Measurements from ENCODE around the gene SPAG5.

Gene SPAG5

DNA sequence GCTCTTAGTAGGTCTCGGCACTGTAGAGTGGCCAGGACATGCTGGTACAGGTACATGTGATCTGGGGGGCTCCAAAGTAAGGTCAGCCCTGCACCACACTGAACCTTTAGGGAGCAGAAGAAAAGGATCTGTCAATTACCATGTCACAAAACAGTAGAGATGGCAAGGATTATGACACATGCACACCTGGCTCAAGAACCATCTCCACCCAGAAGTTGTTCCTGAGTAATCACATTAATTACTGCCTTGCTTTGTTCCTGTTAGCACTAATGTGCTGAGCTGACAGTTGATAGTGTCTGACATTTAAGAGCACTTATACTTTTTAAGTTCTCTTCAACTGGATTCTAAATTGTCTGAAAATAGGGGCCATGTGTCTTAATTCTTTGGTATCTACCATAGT, 36.7 kb upstream of the SPAG5 start:
- TF ChIP-seq, protein P1, sequence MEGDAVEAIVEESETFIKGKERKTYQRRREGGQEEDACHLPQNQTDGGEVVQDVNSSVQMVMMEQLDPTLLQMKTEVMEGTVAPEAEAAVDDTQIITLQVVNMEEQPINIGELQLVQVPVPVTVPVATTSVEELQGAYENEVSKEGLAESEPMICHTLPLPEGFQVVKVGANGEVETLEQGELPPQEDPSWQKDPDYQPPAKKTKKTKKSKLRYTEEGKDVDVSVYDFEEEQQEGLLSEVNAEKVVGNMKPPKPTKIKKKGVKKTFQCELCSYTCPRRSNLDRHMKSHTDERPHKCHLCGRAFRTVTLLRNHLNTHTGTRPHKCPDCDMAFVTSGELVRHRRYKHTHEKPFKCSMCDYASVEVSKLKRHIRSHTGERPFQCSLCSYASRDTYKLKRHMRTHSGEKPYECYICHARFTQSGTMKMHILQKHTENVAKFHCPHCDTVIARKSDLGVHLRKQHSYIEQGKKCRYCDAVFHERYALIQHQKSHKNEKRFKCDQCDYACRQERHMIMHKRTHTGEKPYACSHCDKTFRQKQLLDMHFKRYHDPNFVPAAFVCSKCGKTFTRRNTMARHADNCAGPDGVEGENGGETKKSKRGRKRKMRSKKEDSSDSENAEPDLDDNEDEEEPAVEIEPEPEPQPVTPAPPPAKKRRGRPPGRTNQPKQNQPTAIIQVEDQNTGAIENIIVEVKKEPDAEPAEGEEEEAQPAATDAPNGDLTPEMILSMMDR (IDR thresholded peaks at IDR 0.05), result no peak

- TF ChIP-seq, protein P1 (IDR thresholded peaks at IDR 0.05), result no peak
Measured at GRCh38 chr17:28634206-28634865, 35.5 kb upstream of the SPAG5 start.

- TF ChIP-seq, protein P1 (IDR thresholded peaks at IDR 0.05), result no peak
Measured at GRCh38 chr17:28626818-28627217, 28.0 kb upstream of the SPAG5 start.

DNA sequence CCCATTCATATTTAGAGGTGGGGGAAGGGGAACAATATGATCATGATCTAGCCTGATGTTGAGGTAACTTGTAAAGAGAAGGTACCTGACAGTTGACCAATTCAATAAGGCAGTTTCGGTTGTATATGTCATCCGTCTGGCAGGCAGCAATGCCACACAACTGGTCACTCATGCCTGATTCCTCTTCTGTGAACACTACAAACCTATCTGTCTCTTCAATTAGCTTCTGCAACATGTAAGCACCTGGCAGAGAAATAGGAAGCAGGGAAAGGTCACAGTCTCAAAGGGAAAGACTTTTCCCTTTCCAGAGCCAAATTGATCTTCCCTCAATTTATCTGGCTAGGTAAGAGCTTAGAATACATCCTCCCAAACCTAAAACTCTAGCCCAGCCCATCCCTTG, 25.3 kb upstream of the SPAG5 start:
- TF ChIP-seq, protein P1 (IDR thresholded peaks at IDR 0.05), result no peak

GRCh38 chr17:28623696-28624095, 24.9 kb upstream of the SPAG5 start:
- TF ChIP-seq, protein P1 (IDR thresholded peaks at IDR 0.05), result no peak

DNA sequence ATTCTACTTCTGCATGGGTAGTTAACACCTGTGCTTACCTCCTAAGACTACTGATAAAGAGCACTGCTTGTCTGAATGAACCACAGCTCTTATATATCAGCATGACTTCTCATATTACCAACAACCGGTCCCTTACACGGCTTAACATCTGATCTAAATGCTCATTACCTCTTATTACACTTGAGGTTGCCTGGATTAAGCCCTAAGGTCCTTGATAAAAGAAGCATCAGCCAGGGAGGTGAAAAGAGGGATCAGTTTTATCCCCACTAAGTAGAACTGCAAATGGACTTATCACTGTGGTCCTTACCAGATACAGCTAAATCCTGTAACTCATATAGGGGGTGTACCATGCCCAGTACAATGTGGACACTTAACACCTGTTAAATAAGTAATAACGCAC, 23.4 kb upstream of the SPAG5 start:
- TF ChIP-seq, protein P1 (IDR thresholded peaks at IDR 0.05), result no peak

DNA sequence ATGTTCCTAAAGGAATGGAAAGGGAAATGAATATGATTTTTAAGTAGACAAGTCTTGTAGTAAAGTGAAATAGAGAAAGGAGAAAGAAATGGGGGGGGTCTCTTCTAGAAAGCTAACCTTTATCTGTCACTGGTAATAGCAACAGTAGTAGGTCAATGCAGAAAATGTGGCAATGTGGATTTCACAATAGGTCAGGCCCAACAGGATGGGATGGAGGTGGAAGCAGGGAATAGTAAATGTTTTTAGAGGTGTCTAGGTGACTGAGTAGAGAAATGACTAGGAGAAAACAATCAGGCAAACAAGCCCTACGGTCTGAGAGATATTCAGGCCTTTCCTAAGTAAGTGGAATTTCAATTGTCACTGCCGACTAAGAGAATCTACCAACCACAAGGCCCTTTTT, 21.2 kb upstream of the SPAG5 start:
- TF ChIP-seq, protein P1 (IDR thresholded peaks at IDR 0.05), result no peak

- TF ChIP-seq, protein P1 (IDR thresholded peaks at IDR 0.05), result no peak
Measured at GRCh38 chr17:28618464-28618863, 19.6 kb upstream of the SPAG5 start.
